NCI-H128 (cell line): ENCODE data around the gene GABRP.

Experiments used
- DNase-seq: peaks from one replicate; lab custom pipeline; 2025; ENCODE audit not compliant: unreplicated experiment; lab: John Stamatoyannopoulos, UW

The GABRP gene

GRCh38 chr5:170860415-170860814 is 76.9 kb downstream of the GABRP start:
- DNase-seq, result no peak

GRCh38 chr5:170860818-170861666 is 77.5 kb downstream of the GABRP start:
- DNase-seq, result no peak

GRCh38 chr5:170861667-170861916 is 78.1 kb downstream of the GABRP start:
- DNase-seq, result no peak

GRCh38 chr5:170861917-170862766 is 78.6 kb downstream of the GABRP start, which contains the start of gene RANBP17:
RANBP17 (plus strand) TSS chr5:170862018.
- DNase-seq, result no peak

GRCh38 chr5:170863646-170864045 is 80.1 kb downstream of the GABRP start:
- no peak for DNase-seq
